Measurements from ENCODE around the gene APC. TPM values are rescaled to one million over a fixed set of nuclear protein-coding genes. Genes with fewer than 3 reads are reported as not detected.

Gene APC
- total and polyA plus RNA-seq, 2 donors (not counting 3 experiments of a cell fraction or from before 2014, with no cell fraction given) = 11.2 to 39.6 TPM

DNA sequence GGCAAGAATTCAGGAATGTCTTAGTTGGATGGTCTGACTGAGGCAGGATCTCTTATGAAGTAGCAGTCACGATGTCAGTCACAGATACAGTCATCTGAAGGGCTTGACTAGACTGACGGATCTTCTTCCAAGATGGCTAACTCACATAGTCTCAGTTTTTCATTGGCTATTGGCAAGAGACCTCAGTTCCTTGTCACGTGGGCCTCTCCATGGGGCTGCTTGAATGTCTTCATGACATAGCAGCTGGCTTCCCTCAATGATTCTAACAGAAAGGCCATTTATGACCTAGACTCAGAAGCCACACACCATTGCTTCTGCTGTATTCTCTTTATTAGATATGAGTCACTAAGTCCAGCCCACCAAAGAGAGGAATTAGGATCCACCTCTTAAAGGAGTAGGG is 4.7 kb downstream of the APC start:
- H3K9ac ChIP-seq (replicated peaks; ENCODE audit: extremely low read depth, insufficient read depth, low read length) = no peak overlapping the region
- no peak for TF ChIP-seq JUN (IDR thresholded peaks at IDR 0.05; ENCODE audit: borderline replicate concordance, insufficient read depth, insufficient read length, low read depth)
- TF ChIP-seq MYC (IDR thresholded peaks at IDR 0.05; ENCODE audit: low read depth, low read length) = no peak
- TF ChIP-seq POLR2AphosphoS5 (IDR thresholded peaks at IDR 0.05; ENCODE audit: insufficient read depth, low read depth, low read length) = no peak
- TF ChIP-seq, protein P1, sequence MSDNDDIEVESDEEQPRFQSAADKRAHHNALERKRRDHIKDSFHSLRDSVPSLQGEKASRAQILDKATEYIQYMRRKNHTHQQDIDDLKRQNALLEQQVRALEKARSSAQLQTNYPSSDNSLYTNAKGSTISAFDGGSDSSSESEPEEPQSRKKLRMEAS (IDR thresholded peaks at IDR 0.05; ENCODE audit: insufficient read depth, insufficient read length) = no peak
- no peak for TF ChIP-seq POLR2A (IDR thresholded peaks at IDR 0.05; ENCODE audit: low read depth, low read length)
- TF ChIP-seq GATA2 (IDR thresholded peaks at IDR 0.05; ENCODE audit: insufficient read depth, insufficient read length, low read depth, low read length) = no peak
- no peak for TF ChIP-seq FOS (IDR thresholded peaks at IDR 0.05; ENCODE audit: borderline replicate concordance, insufficient read depth, low read length)
- TF ChIP-seq, protein P2, sequence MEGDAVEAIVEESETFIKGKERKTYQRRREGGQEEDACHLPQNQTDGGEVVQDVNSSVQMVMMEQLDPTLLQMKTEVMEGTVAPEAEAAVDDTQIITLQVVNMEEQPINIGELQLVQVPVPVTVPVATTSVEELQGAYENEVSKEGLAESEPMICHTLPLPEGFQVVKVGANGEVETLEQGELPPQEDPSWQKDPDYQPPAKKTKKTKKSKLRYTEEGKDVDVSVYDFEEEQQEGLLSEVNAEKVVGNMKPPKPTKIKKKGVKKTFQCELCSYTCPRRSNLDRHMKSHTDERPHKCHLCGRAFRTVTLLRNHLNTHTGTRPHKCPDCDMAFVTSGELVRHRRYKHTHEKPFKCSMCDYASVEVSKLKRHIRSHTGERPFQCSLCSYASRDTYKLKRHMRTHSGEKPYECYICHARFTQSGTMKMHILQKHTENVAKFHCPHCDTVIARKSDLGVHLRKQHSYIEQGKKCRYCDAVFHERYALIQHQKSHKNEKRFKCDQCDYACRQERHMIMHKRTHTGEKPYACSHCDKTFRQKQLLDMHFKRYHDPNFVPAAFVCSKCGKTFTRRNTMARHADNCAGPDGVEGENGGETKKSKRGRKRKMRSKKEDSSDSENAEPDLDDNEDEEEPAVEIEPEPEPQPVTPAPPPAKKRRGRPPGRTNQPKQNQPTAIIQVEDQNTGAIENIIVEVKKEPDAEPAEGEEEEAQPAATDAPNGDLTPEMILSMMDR (IDR thresholded peaks at IDR 0.05; ENCODE audit: extremely low read depth in 1 of 2, insufficient read depth in 1 of 2, low read depth in 1 of 2, low read length in 2 of 2) = no peak
- TF ChIP-seq EZH2 (IDR thresholded peaks at IDR 0.05; ENCODE audit: borderline replicate concordance, low read depth, low read length, severe bottlenecking) = no peak
- no peak overlapping the region for H3K4me2 ChIP-seq (ENCODE audit: insufficient read depth, low read length)
- ChIA-PET CTCF (interaction anchor here (1.3 kb wide), 1 partner anchor 51 kb away, joined by 4 read pairs; no protein-coding TSS in a partner anchor), POLR2A (no interaction called here)
- FAIRE-seq (no peak), DNase-seq (ENCODE audit: low read depth, low spot score) (no peak)
- no peaks in the 10 kb centered on the region for H3K9me3 ChIP-seq (replicated peaks; ENCODE audit: control insufficient read depth, insufficient read depth, low read length)
- H3K36me3 ChIP-seq (ENCODE audit: control insufficient read depth in 2 of 2, extremely low read depth in 1 of 2, insufficient read depth in 2 of 2, low read length in 2 of 2) = no peaks in the 10 kb centered on the region
- H3K79me2 ChIP-seq (ENCODE audit: control insufficient read depth, insufficient read depth, low read length) = peaks cover 59% of the 10 kb centered on the region
- intact Hi-C loops (cut with micrococcal nuclease) (no loop called here), dilution Hi-C loops (cut with MboI; ENCODE audit: extremely low pct_ligation_motif_present, low sequenced_read_pairs) (no loop called here)
- peaks cover 16% of the 10 kb centered on the region for H3K4me1 ChIP-seq (ENCODE audit: control insufficient read depth, extremely low read depth, insufficient read depth, low read length)
- no peaks in the 10 kb centered on the region for H3K9me1 ChIP-seq (replicated peaks; ENCODE audit: control insufficient read depth, extremely low read depth, insufficient read depth, low read length)
- no peaks in the 10 kb centered on the region for H4K20me1 ChIP-seq (replicated peaks; ENCODE audit: control insufficient read depth, extremely low read depth, insufficient read depth, low read length)
- H3K27ac ChIP-seq (ENCODE audit: insufficient read depth, low read depth, low read length) = no peak overlapping the region
- no peak overlapping the region for H2AFZ ChIP-seq (ENCODE audit: low read depth, low read length)
- no TSS peak for BruUV-seq (replicated peaks)
- H3K27me3 ChIP-seq (ENCODE audit: control insufficient read depth in 2 of 2, insufficient read depth in 2 of 2, low read length in 2 of 2) = no peaks in the 10 kb centered on the region
- no peak overlapping the region for H3K4me3 ChIP-seq (replicated peaks in 1 of 3; ENCODE audit: insufficient read depth in 1 of 3, low read depth in 1 of 3, low read length in 3 of 3)

Data from endothelial cell of umbilical vein (primary cell).